Smooth muscle cell (in vitro differentiated cells): ENCODE measurements around the gene SLC35F3. TPM values are rescaled to one million over a fixed set of nuclear protein-coding genes. Genes with fewer than 3 reads are reported as not detected.

Experiments used
- DNase-seq: peaks from one replicate; lab custom pipeline; 2025; ENCODE audit not compliant: unreplicated experiment; lab: John Stamatoyannopoulos, UW
- H2AFZ ChIP-seq: fragments of 200-600 bp; sonication (generic); 2 replicates; pipeline ENCODE4 v1.6.0; 2016; ENCODE audit warnings: antibody characterized with exemption, low read depth, mild to moderate bottlenecking
- H3F3A ChIP-seq: fragments of 200-600 bp; sonication (generic); 2 replicates; pipeline ENCODE4 v1.6.0; 2017; ENCODE audit warnings: antibody characterized with exemption, low read depth
- H3K27ac ChIP-seq: fragments of 200-600 bp; sonication (generic); 2 replicates; pipeline ENCODE4 v1.5.1; 2016; ENCODE audit warnings: low read depth, mild to moderate bottlenecking
- H3K27me3 ChIP-seq: fragments of 200-600 bp; sonication (generic); 2 replicates; pipeline ENCODE4 v1.6.1; 2016; ENCODE audit warnings: low read depth, mild to moderate bottlenecking
- H3K36me3 ChIP-seq: fragments of 200-600 bp; sonication (generic); 2 replicates; pipeline ENCODE4 v1.5.1; 2016; ENCODE audit warnings: low read depth
- H3K4me1 ChIP-seq: fragments of 200-600 bp; sonication (generic); 2 replicates; pipeline ENCODE4 v1.5.1; 2016; ENCODE audit warnings: low read depth
- H3K4me2 ChIP-seq: fragments of 200-600 bp; sonication (generic); 2 replicates; pipeline ENCODE4 v1.6.0; 2016; ENCODE audit warnings: mild to moderate bottlenecking
- H3K4me3 ChIP-seq: fragments of 200-600 bp; sonication (generic); 2 replicates; pipeline ENCODE4 v1.5.1; 2016; ENCODE audit warnings: mild to moderate bottlenecking
- H3K79me2 ChIP-seq: fragments of 200-600 bp; sonication (generic); 2 replicates; pipeline ENCODE4 v1.6.0; 2016; ENCODE audit warnings: low read depth, mild to moderate bottlenecking
- H3K9ac ChIP-seq: fragments of 200-600 bp; sonication (generic); 2 replicates; pipeline ENCODE4 v1.6.0; 2016; ENCODE audit warnings: low read depth
- H3K9me3 ChIP-seq: fragments of 200-600 bp; sonication (generic); replicated peaks from 2 replicates; pipeline ENCODE4 v1.5.1; 2016; ENCODE audit warnings: low read depth
- H4K20me1 ChIP-seq: fragments of 200-600 bp; sonication (generic); 2 replicates; pipeline ENCODE4 v1.6.0; 2016; ENCODE audit warnings: low read depth
- WGBS: methylation state at CpG from one replicate; pipeline ENCODE4 v1.1.7; 2016; ENCODE audit warnings: low lambda C conversion rate; 5-methylcytosine and 5-hydroxymethylcytosine counted together
- polyA plus RNA-seq: library from polyadenylated mRNA; unstranded; fragments of >200 nt; fragmentation: Nextera tagmentation; extraction: Ambion mirVana; gene quantifications from 2 replicates; pipeline ENCODE4 v1.2.1, GENCODE V29; 2016
- total RNA-seq: library from RNA; depleted of rRNA; stranded (reverse); fragments of >200 nt; gene quantifications from 2 replicates; pipeline ENCODE4 v1.2.3, GENCODE V29; 2014
- TF ChIP-seq, protein P1 (sequence below): fragments of 200-600 bp; sonication (generic); IDR thresholded peaks from 2 replicates; pipeline ENCODE4 v1.5.1; 2017; ENCODE audit warnings: borderline replicate concordance, mild to moderate bottlenecking, antibody characterized with exemption; ENCODE audit not compliant: insufficient read depth, poor library complexity, severe bottlenecking

The SLC35F3 gene
- total and polyA plus RNA-seq, 2 experiments from 2014 or later, result 0.31 to 0.66 TPM

DNA sequence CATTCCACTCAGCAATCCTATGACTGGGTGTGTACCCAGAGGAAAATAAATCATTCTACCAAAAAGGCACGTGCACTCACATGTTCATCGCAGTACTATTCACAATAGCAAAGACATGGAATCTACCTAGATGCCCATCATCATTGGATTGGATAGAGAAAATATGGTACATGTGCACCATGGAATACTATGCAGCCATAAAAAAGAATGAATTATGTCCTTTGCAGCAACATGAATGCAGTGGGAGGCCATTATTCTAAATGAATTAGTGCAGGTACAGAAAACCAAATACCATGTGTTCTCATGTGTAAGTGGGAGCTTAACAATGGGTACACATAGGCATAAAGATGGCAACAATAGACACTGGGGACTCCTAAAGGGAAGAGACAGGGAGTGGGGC, 39.9 kb upstream of the SLC35F3 start:
- Histone ChIP-seq H2AFZ (no peak overlapping the region), H3K4me1 (no peaks in the 10 kb centered on the region), H3K79me2 (no peaks in the 10 kb centered on the region), H3K27me3 (no peaks in the 10 kb centered on the region), H3K27ac (no peak overlapping the region), H3K4me3 (no peak overlapping the region), H3K9ac (no peak overlapping the region), H3K4me2 (no peak overlapping the region), H4K20me1 (no peaks in the 10 kb centered on the region), H3K36me3 (no peaks in the 10 kb centered on the region), H3K9me3 (no peaks in the 10 kb centered on the region), H3F3A (no peaks in the 10 kb centered on the region)
- TF ChIP-seq, protein P1, sequence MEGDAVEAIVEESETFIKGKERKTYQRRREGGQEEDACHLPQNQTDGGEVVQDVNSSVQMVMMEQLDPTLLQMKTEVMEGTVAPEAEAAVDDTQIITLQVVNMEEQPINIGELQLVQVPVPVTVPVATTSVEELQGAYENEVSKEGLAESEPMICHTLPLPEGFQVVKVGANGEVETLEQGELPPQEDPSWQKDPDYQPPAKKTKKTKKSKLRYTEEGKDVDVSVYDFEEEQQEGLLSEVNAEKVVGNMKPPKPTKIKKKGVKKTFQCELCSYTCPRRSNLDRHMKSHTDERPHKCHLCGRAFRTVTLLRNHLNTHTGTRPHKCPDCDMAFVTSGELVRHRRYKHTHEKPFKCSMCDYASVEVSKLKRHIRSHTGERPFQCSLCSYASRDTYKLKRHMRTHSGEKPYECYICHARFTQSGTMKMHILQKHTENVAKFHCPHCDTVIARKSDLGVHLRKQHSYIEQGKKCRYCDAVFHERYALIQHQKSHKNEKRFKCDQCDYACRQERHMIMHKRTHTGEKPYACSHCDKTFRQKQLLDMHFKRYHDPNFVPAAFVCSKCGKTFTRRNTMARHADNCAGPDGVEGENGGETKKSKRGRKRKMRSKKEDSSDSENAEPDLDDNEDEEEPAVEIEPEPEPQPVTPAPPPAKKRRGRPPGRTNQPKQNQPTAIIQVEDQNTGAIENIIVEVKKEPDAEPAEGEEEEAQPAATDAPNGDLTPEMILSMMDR, result no peak
- 95% methylated on average over 2 of the region's 2 CpGs for WGBS
- DNase-seq, result no peak

DNA sequence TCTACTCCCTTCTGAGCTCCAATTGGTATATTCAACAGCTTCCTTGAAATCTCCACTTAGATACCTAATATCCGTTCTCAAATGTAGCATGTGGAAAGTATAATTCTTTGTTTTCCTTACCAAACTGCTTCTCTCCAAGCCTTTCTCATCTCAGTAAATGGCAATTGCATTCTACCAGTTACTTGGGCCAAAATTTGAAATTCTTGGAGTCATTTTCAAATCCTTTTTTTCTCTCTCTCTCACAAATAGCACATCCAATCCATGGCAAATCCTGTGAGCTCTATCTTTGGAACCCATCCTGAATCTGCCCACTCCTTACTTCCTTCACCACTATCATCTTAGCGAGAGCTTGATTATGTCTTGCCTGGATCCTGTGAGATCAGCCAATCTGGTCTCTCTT, 39.3 kb upstream of the SLC35F3 start:
- H4K20me1 ChIP-seq, result no peaks in the 10 kb centered on the region

DNA sequence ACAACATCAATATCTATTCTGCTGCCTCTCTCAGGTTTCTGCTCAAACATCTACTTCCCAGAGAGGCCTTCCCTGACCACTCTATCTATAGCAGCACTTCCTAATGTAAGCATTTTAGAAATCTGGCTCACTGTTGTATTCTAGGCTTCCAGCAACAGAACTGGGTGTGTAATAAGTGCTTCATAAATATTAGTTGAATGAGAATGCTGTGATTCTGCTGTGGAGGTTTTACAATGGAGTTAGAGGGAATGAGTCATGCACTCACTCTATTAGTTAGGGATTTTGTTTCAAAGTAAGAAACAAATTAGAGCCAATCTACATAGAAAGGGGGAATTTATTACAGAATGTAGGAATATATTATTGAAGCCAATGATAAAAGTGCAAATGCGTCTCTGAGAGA, 38.6 kb upstream of the SLC35F3 start:
- H3K9me3 ChIP-seq, result no peaks in the 10 kb centered on the region
- H3K4me2 ChIP-seq, result no peak overlapping the region
- TF ChIP-seq, protein P1, result no peak
- H3K9ac ChIP-seq, result no peak overlapping the region
- H4K20me1 ChIP-seq, result no peaks in the 10 kb centered on the region
- H2AFZ ChIP-seq, result no peak overlapping the region
- H3K27me3 ChIP-seq, result no peaks in the 10 kb centered on the region
- no peaks in the 10 kb centered on the region for H3K4me1 ChIP-seq
- WGBS, result 100% methylated on average over 1 of the region's 1 CpG
- no peak for DNase-seq
- no peaks in the 10 kb centered on the region for H3K36me3 ChIP-seq
- H3K27ac ChIP-seq, result no peak overlapping the region
- H3K79me2 ChIP-seq, result no peaks in the 10 kb centered on the region
- H3K4me3 ChIP-seq, result no peak overlapping the region
- H3F3A ChIP-seq, result no peaks in the 10 kb centered on the region

More for the DNA sequence above, 39.3 kb upstream of the SLC35F3 start:
- H3K9ac ChIP-seq, result no peak overlapping the region
- H3K4me3 ChIP-seq, result no peak overlapping the region
- 88% methylated on average over 2 of the region's 2 CpGs for WGBS
- H3K27me3 ChIP-seq, result no peaks in the 10 kb centered on the region
- H3K27ac ChIP-seq, result no peak overlapping the region
- H3K79me2 ChIP-seq, result no peaks in the 10 kb centered on the region
- H3K4me2 ChIP-seq, result no peak overlapping the region
- H3K9me3 ChIP-seq, result no peaks in the 10 kb centered on the region
- no peaks in the 10 kb centered on the region for H3K36me3 ChIP-seq
- TF ChIP-seq, protein P1, result no peak
- no peaks in the 10 kb centered on the region for H3K4me1 ChIP-seq
- DNase-seq, result no peak
- H2AFZ ChIP-seq, result no peak overlapping the region
- H3F3A ChIP-seq, result no peaks in the 10 kb centered on the region

DNA sequence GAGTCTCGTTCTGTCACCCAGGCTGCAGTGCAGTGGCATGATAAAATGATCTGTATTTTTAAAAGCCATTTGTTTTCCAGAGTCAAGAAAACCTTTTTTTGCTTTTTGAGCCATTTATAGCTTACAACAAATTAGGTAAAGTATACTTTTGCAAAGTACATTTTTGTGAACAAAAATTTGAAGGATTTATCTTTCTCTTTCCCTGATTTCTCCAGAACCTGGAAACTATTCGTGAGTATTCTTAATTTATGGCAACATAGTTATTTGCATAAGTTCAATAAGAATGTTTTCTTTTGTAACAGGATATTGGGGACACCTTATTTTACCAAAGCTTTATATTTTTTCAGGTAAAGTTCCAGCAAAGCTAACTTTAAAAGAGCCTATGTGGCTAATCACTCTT, 37.4 kb upstream of the SLC35F3 start:
- H3K4me2 ChIP-seq, result no peak overlapping the region
- H3F3A ChIP-seq, result no peaks in the 10 kb centered on the region
- H3K27me3 ChIP-seq, result no peaks in the 10 kb centered on the region
- H3K36me3 ChIP-seq, result no peaks in the 10 kb centered on the region
- no peaks in the 10 kb centered on the region for H3K4me1 ChIP-seq
- H3K79me2 ChIP-seq, result no peaks in the 10 kb centered on the region
- H3K4me3 ChIP-seq, result no peak overlapping the region
- no peaks in the 10 kb centered on the region for H4K20me1 ChIP-seq
- H2AFZ ChIP-seq, result no peak overlapping the region
- DNase-seq, result no peak
- H3K27ac ChIP-seq, result no peak overlapping the region
- TF ChIP-seq, protein P1, result no peak
- H3K9ac ChIP-seq, result no peak overlapping the region
- 82% methylated on average over 2 of the region's 2 CpGs for WGBS
- H3K9me3 ChIP-seq, result no peaks in the 10 kb centered on the region
